ENCODE results near the gene FANCC. TPM values are rescaled to one million over a fixed set of nuclear protein-coding genes. Genes with fewer than 3 reads are reported as not detected.

The FANCC gene
- total RNA-seq, 2 donors from 2014 or later, result 17.6 to 23.5 TPM

- DNase-seq, result no peak
- Histone ChIP-seq H3K9me3 (ENCODE audit: control insufficient read depth, low read length) (no peaks in the 10 kb centered on the region), H3K36me3 (ENCODE audit: control insufficient read depth, insufficient read depth, low read length) (peaks cover 23% of the 10 kb centered on the region), H3K4me1 (ENCODE audit: control insufficient read depth, insufficient read depth, low read length) (no peaks in the 10 kb centered on the region), H3K4me3 (ENCODE audit: low read length) (no peak overlapping the region), H3K9ac (ENCODE audit: extremely low read depth, low read length, poor library complexity, severe bottlenecking) (no peak overlapping the region), H3K27ac (ENCODE audit: low read depth, low read length) (no peak overlapping the region), H3K27me3 (ENCODE audit: control insufficient read depth, insufficient read depth, low read length, poor library complexity, severe bottlenecking) (no peaks in the 10 kb centered on the region)
- no peaks in the 10 kb centered on the region for H3K9me3 Mint-ChIP-seq
- H3K36me3 Mint-ChIP-seq (ENCODE audit: low read depth), result peaks cover 12% of the 10 kb centered on the region
- H3K4me1 Mint-ChIP-seq, result peaks cover 4% of the 10 kb centered on the region
- no peak overlapping the region for H3K27ac Mint-ChIP-seq
- TF ChIP-seq CTCF (conservative IDR thresholded peaks at IDR 0.05), result no peak
- H3K27me3 Mint-ChIP-seq (ENCODE audit: insufficient read depth), result no peaks in the 10 kb centered on the region
- 94 to 100% methylated on average over 4 to 8 of the region's 8 CpGs for WGBS, 2 experiments (ENCODE audit: insufficient coverage in 1 of 2, insufficient read length in 1 of 2)
- H3K4me3 Mint-ChIP-seq, result no peak overlapping the region
Measured at GRCh38 chr9:95104581-95104960, 212.9 kb downstream of the FANCC start.

GRCh38 chr9:95103871-95104580 lies 213.5 kb downstream of the FANCC start:
- no peak overlapping the region for H3K9ac ChIP-seq (ENCODE audit: extremely low read depth, low read length, poor library complexity, severe bottlenecking)
- H3K9me3 ChIP-seq (ENCODE audit: control insufficient read depth, low read length), result no peaks in the 10 kb centered on the region
- no peak overlapping the region for H3K4me3 ChIP-seq (ENCODE audit: low read length)
- no peak for DNase-seq
- peaks cover 21% of the 10 kb centered on the region for H3K36me3 ChIP-seq (ENCODE audit: control insufficient read depth, insufficient read depth, low read length)
- 89 to 90% methylated on average over 14 to 20 of the region's 20 CpGs for WGBS, 2 experiments (ENCODE audit: insufficient coverage in 1 of 2, insufficient read length in 1 of 2)
- no peaks in the 10 kb centered on the region for H3K27me3 Mint-ChIP-seq (ENCODE audit: insufficient read depth)
- H3K27me3 ChIP-seq (ENCODE audit: control insufficient read depth, insufficient read depth, low read length, poor library complexity, severe bottlenecking), result no peaks in the 10 kb centered on the region
- H3K36me3 Mint-ChIP-seq (ENCODE audit: low read depth), result peaks cover 10% of the 10 kb centered on the region
- H3K4me3 Mint-ChIP-seq, result no peak overlapping the region
- TF ChIP-seq CTCF (conservative IDR thresholded peaks at IDR 0.05), result no peak
- peaks cover 4% of the 10 kb centered on the region for H3K4me1 Mint-ChIP-seq
- H3K27ac ChIP-seq (ENCODE audit: low read depth, low read length), result no peak overlapping the region
- H3K9me3 Mint-ChIP-seq, result no peaks in the 10 kb centered on the region
- no peak overlapping the region for H3K27ac Mint-ChIP-seq
- no peaks in the 10 kb centered on the region for H3K4me1 ChIP-seq (ENCODE audit: control insufficient read depth, insufficient read depth, low read length)

- 88 to 92% methylated on average over 4 to 15 of the region's 15 CpGs for WGBS, 2 experiments (ENCODE audit: insufficient coverage in 1 of 2, insufficient read length in 1 of 2)
- Histone ChIP-seq H3K4me3 (ENCODE audit: low read length) (no peak overlapping the region), H3K27ac (ENCODE audit: low read depth, low read length) (no peak overlapping the region), H3K9me3 (ENCODE audit: control insufficient read depth, low read length) (no peaks in the 10 kb centered on the region), H3K36me3 (ENCODE audit: control insufficient read depth, insufficient read depth, low read length) (peaks cover 21% of the 10 kb centered on the region), H3K27me3 (ENCODE audit: control insufficient read depth, insufficient read depth, low read length, poor library complexity, severe bottlenecking) (no peaks in the 10 kb centered on the region), H3K4me1 (ENCODE audit: control insufficient read depth, insufficient read depth, low read length) (no peaks in the 10 kb centered on the region), H3K9ac (ENCODE audit: extremely low read depth, low read length, poor library complexity, severe bottlenecking) (no peak overlapping the region)
- Mint-ChIP-seq H3K27ac (peak overlapping the region; percentile 72), H3K36me3 (ENCODE audit: low read depth) (peaks cover 10% of the 10 kb centered on the region), H3K27me3 (ENCODE audit: insufficient read depth) (no peaks in the 10 kb centered on the region), H3K9me3 (no peaks in the 10 kb centered on the region), H3K4me1 (peaks cover 4% of the 10 kb centered on the region), H3K4me3 (no peak overlapping the region)
- peak; percentile 72 for TF ChIP-seq CTCF (conservative IDR thresholded peaks at IDR 0.05)
- peak; percentile 77 for DNase-seq
Measured at GRCh38 chr9:95103281-95103771, 214.2 kb downstream of the FANCC start.
